Spinal cord (tissue), 10 donors: ENCODE measurements around the gene AGMO. TPM values are rescaled to one million over a fixed set of nuclear protein-coding genes. Genes with fewer than 3 reads are reported as not detected.
"Not testable (repeated sequence)": the region's sequence is repeated elsewhere in the genome, so short reads cannot be mapped to it uniquely, and the experiment has no call there.

Experiments used
- DNase-seq, 6 donors: peaks; one replicate each; pipeline versions ENCODE4 v3.0.0 to v3.0.0-alpha.2; 2013 to 2015; ENCODE audit warnings: low spot score in 6 of 6, low read depth in 4 of 6
- H3K27ac ChIP-seq: one replicate; pipeline ENCODE4 v1.5.1; 2013; ENCODE audit warnings: low read depth, low read length, control low read depth
- H3K27me3 ChIP-seq: one replicate; pipeline ENCODE4 v1.6.1; 2013; ENCODE audit warnings: low read length; ENCODE audit not compliant: control insufficient read depth, insufficient read depth
- H3K36me3 ChIP-seq: one replicate; pipeline ENCODE4 v1.6.1; 2013; ENCODE audit warnings: low read length; ENCODE audit not compliant: control insufficient read depth, insufficient read depth
- H3K4me1 ChIP-seq: one replicate; pipeline ENCODE4 v1.6.1; 2013; ENCODE audit warnings: low read length; ENCODE audit not compliant: control insufficient read depth, insufficient read depth
- H3K4me3 ChIP-seq: one replicate; pipeline ENCODE4 v1.5.1; 2013; ENCODE audit warnings: low read depth, low read length, control low read depth
- H3K9me3 ChIP-seq: one replicate; pipeline ENCODE4 v1.6.1; 2013; ENCODE audit warnings: low read length; ENCODE audit not compliant: control insufficient read depth, insufficient read depth
- WGBS: methylation state at CpG from one replicate; pipeline ENCODE4 v1.1.5; 2013; ENCODE audit warnings: missing lambda C conversion rate; ENCODE audit not compliant: insufficient coverage; 5-methylcytosine and 5-hydroxymethylcytosine counted together
- polyA plus RNA-seq, 2 donors: library from polyadenylated mRNA; unstranded; fragments of 120-200 nt; gene quantifications; one replicate each; pipeline ENCODE4 v1.2.1, GENCODE V29; 2013; ENCODE audit not compliant: insufficient read length in 2 of 2
- total RNA-seq, 2 donors: library from RNA; depleted of rRNA in 1 of 2; stranded (reverse); fragments of 120-200 nt in 1 of 2; fragments of >200 nt in 1 of 2; gene quantifications; one replicate each; pipeline versions ENCODE4 v1.2.3 to v1.2.4, GENCODE V29; 2013 to 2014
- donor health status: healthy.

AGMO gene
- total and polyA plus RNA-seq, 4 donors, result 0.30 to 2.9 (median 1.0) TPM

DNA sequence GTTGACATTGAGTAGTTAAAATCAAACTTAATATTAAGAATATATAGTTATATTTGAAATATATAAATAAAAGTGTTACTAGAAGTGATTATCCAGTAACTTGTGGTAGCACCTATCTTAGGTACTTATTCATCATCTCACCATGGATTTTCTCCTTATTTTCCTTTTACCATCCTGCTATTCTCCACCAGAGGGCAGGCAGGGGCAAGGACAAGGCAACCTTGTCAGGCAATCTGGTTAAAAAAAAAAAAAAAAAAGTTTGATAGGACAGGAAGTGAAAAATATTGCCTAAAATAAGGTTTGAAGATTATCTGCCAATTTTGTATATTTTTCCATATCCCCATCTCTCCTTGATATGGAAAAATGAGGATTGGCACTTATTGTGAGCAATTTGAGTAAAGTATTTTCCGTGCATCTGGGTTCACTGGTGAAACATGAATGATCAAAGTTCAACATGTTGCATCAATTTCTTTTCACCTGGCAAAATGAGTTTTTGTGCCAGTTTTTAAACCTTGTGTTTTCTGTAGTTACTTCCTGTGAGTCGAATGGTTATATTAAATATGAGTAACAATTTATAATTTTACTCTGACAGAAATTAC, 256.7 kb downstream of the AGMO start:
- WGBS, result no CpG with 5 or more reads among the region's 2 CpGs
- Histone ChIP-seq H3K9me3 (no peaks in the 10 kb centered on the region), H3K27me3 (no peaks in the 10 kb centered on the region), H3K36me3 (no peaks in the 10 kb centered on the region), H3K27ac (no peak overlapping the region), H3K4me1 (no peaks in the 10 kb centered on the region), H3K4me3 (no peak overlapping the region)
- peak in 4 of 6 donors; percentile 11 to 79 (median 38) for DNase-seq

DNA sequence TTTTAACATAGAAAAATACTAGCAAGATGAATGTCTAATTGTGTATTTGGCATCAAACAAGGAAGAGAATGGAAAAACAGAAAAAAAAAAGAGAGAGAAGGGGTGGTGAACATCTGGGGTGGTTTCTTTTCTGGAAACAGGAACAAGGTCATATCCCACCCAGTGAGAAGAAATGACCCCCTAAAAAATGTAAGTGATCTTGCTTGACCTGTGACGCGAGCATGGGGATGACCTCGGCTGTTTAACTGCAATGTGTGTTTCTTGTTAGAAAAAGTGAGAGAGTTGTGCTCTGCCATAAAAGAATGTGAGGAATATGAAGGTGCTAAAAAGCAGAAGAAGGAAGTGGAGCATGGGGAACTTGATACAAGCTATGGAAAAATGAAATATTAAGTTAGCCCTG, 258.5 kb downstream of the AGMO start:
- 89% methylated on average over 3 of the region's 3 CpGs for WGBS
- no peaks in the 10 kb centered on the region for H3K36me3 ChIP-seq
- H3K27ac ChIP-seq, result no peak overlapping the region
- no peak overlapping the region for H3K4me3 ChIP-seq
- no peaks in the 10 kb centered on the region for H3K4me1 ChIP-seq
- DNase-seq, result no peak
- H3K9me3 ChIP-seq, result no peaks in the 10 kb centered on the region
- no peaks in the 10 kb centered on the region for H3K27me3 ChIP-seq

DNA sequence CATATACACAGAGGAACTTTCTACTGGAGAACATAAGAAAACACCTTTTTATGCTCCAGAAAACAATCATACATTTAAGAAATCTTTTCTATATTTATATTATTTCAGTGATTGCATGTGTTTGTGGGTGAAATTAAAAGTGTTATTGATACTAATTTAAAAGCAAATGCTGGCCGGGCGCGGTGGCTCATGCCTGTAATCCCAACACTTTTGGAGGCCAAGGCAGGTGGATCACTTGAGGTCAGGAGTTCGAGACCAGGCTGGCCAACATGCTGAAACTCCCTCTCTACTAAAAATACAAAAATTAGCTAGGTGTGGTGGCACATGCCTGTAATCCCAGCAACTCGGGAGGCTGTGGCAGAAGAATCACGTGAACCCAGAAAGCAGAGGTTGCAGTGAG, 260.8 kb downstream of the AGMO start:
- not testable (repeated sequence) for H3K9me3 ChIP-seq, H3K4me1 ChIP-seq, H3K36me3 ChIP-seq, H3K4me3 ChIP-seq, H3K27me3 ChIP-seq, DNase-seq, H3K27ac ChIP-seq
- 100% methylated on average over 2 of the region's 6 CpGs for WGBS

GRCh38 chr7:15292138-15292537, 269.7 kb downstream of the AGMO start:
- peak in 3 of 6 donors; percentile 2 to 90 (median 4) for DNase-seq
- Histone ChIP-seq H3K9me3 (no peaks in the 10 kb centered on the region), H3K27ac (no peak overlapping the region), H3K4me1 (no peaks in the 10 kb centered on the region), H3K27me3 (no peaks in the 10 kb centered on the region), H3K4me3 (no peak overlapping the region), H3K36me3 (no peaks in the 10 kb centered on the region)
- WGBS, result 13% methylated on average over 1 of the region's 5 CpGs

GRCh38 chr7:15291699-15292098, 270.1 kb downstream of the AGMO start:
- WGBS, result 89% methylated on average over 3 of the region's 6 CpGs
- Histone ChIP-seq H3K27me3 (no peaks in the 10 kb centered on the region), H3K27ac (no peak overlapping the region), H3K4me1 (no peaks in the 10 kb centered on the region), H3K4me3 (no peak overlapping the region), H3K36me3 (no peaks in the 10 kb centered on the region), H3K9me3 (no peaks in the 10 kb centered on the region)
- DNase-seq, result peak in 1 of 6 donors; percentile 33

DNA sequence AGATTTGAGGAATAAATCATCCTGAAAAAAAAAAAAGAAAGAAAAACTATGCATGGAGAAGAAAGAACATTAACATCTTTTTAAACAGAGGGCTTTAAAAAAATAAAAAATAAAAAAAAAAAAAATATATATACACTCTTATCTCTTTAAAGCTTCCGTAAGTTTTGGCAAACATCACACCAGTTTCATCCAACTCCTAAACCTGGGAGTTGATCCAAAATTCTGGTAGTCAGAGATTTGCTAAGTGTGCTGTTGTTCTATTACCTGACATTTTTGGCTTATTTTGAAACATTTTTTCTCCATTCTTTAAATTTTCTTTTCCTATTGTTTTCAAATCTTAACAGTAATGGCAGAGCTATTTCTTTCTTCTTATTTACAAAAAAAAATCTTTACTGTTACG, 273.1 kb downstream of the AGMO start:
- Histone ChIP-seq H3K36me3 (no peaks in the 10 kb centered on the region), H3K27ac (no peak overlapping the region), H3K9me3 (no peaks in the 10 kb centered on the region), H3K27me3 (no peaks in the 10 kb centered on the region), H3K4me3 (no peak overlapping the region), H3K4me1 (no peaks in the 10 kb centered on the region)
- no CpG with 5 or more reads among the region's 2 CpGs for WGBS
- peak in 3 of 6 donors; percentile 2 to 78 (median 6) for DNase-seq

DNA sequence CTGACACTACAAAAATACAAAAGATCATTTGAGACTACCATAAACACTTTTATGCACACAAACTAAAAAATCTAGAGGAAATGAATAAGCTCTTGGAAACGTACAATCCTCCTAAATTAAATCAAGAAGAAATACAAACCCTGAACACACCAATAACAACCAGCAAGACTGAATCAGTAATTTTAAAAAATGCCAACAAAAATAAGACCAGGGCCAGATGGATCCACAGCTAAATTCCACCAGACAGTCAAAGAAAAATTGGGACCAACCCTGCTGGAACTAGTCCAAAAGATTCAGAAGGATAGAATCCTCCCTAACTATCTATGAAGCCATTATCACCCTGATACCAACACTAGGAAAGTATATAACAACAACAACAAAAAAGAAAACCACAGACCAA, 277.4 kb downstream of the AGMO start:
- no CpG with 5 or more reads among the region's 1 CpG for WGBS
- no peaks in the 10 kb centered on the region for H3K27me3 ChIP-seq
- H3K9me3 ChIP-seq, result no peaks in the 10 kb centered on the region

GRCh38 chr7:15280078-15280733, 281.6 kb downstream of the AGMO start:
- no peak overlapping the region for H3K27ac ChIP-seq
- H3K9me3 ChIP-seq, result peaks cover 7% of the 10 kb centered on the region
- no peaks in the 10 kb centered on the region for H3K27me3 ChIP-seq
- H3K36me3 ChIP-seq, result no peaks in the 10 kb centered on the region
- DNase-seq, result no peak
- 75% methylated on average over 3 of the region's 3 CpGs for WGBS
- H3K4me1 ChIP-seq, result no peaks in the 10 kb centered on the region
- H3K4me3 ChIP-seq, result no peak overlapping the region

More for the DNA sequence above, 277.4 kb downstream of the AGMO start:
- no peak overlapping the region for H3K4me3 ChIP-seq
- DNase-seq, result no peak
- H3K27ac ChIP-seq, result no peak overlapping the region
- H3K36me3 ChIP-seq, result no peaks in the 10 kb centered on the region
- no peaks in the 10 kb centered on the region for H3K4me1 ChIP-seq

DNA sequence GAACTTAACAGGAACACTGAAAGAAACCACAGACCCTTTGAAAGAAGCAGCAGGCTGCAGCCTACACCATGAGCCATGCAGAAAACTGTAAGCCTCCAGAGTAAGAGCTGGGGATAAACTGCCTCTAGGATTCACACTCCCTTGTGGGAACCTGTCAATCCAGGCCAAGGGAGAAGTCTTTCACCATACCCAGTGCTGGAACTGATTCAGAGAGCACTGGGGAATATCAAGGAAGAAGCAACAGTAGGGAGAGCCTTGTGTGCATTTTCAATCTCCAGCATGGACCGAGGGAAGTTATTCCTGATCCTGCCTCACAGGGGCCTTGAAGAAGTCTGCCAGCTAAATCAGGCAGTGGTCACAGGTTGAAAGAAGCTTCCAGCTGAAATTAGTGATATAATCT, 282.2 kb downstream of the AGMO start:
- 80% methylated on average over 1 of the region's 1 CpG for WGBS
- H3K27me3 ChIP-seq, result no peaks in the 10 kb centered on the region

GRCh38 chr7:15257689-15258088, 304.1 kb downstream of the AGMO start:
- H3K4me1 ChIP-seq, result no peaks in the 10 kb centered on the region
- no peak for DNase-seq
- no CpG with 5 or more reads among the region's 4 CpGs for WGBS

More for the DNA sequence above, 282.2 kb downstream of the AGMO start:
- Histone ChIP-seq H3K36me3 (no peaks in the 10 kb centered on the region), H3K4me1 (no peaks in the 10 kb centered on the region), H3K9me3 (peaks cover 7% of the 10 kb centered on the region), H3K27ac (no peak overlapping the region), H3K4me3 (no peak overlapping the region)
- DNase-seq, result no peak

More at GRCh38 chr7:15257689-15258088, 304.1 kb downstream of the AGMO start:
- Histone ChIP-seq H3K27me3 (no peaks in the 10 kb centered on the region), H3K36me3 (no peaks in the 10 kb centered on the region), H3K9me3 (no peaks in the 10 kb centered on the region), H3K4me3 (no peak overlapping the region), H3K27ac (no peak overlapping the region)
